ENCODE results near the gene GCNT2.

- TF ChIP-seq POLR2AphosphoS5 (IDR thresholded peaks at IDR 0.05; ENCODE audit: borderline replicate concordance, low read depth, low read length) = no peak
- TF ChIP-seq EZH2 (IDR thresholded peaks at IDR 0.05) = no peak
Measured at GRCh38 chr6:10526156-10526555, 5.0 kb downstream of the GCNT2 start.
